HepG2 (cell line): ENCODE data around the gene NFRKB.

Experiments
- CTCF ChIP-seq: sonication (generic); formaldehyde crosslinking; IDR thresholded peaks from 2 replicates; pipeline ENCODE4 v1.5.0; 2020; ENCODE audit warnings: mild to moderate bottlenecking, missing genetic modification reagents, moderate library complexity
- HDAC1 ChIP-seq: sonication (generic); formaldehyde crosslinking; IDR thresholded peaks from 2 replicates; pipeline ENCODE4 v1.5.1; 2020; ENCODE audit warnings: mild to moderate bottlenecking, missing genetic modification reagents
- YY1 ChIP-seq: IDR thresholded peaks from 2 replicates; pipeline ENCODE4 v1.6.1; 2011; ENCODE audit warnings: low read length, low read depth, moderate library complexity, mild to moderate bottlenecking; ENCODE audit not compliant: insufficient read depth, insufficient replicate concordance
- ZNF766 ChIP-seq: sonication (generic); formaldehyde crosslinking; IDR thresholded peaks from 2 replicates; pipeline ENCODE4 v1.5.0; 2020; ENCODE audit warnings: missing genetic modification reagents, borderline replicate concordance
- ZNF879 ChIP-seq: sonication (generic); formaldehyde crosslinking; IDR thresholded peaks from 2 replicates; pipeline ENCODE4 v1.8.1; 2023; ENCODE audit warnings: missing genetic modification reagents
- TF ChIP-seq, protein P1 (sequence below): sonication (generic); formaldehyde crosslinking; IDR thresholded peaks from 2 replicates; pipeline ENCODE4 v1.4.0; 2020; ENCODE audit warnings: missing genetic modification reagents
- TF ChIP-seq, protein P2 (sequence below): sonication (generic); formaldehyde crosslinking; IDR thresholded peaks from 2 replicates; pipeline ENCODE4 v1.5.0; 2020; ENCODE audit warnings: missing genetic modification reagents, mild to moderate bottlenecking, borderline replicate concordance

DNA sequence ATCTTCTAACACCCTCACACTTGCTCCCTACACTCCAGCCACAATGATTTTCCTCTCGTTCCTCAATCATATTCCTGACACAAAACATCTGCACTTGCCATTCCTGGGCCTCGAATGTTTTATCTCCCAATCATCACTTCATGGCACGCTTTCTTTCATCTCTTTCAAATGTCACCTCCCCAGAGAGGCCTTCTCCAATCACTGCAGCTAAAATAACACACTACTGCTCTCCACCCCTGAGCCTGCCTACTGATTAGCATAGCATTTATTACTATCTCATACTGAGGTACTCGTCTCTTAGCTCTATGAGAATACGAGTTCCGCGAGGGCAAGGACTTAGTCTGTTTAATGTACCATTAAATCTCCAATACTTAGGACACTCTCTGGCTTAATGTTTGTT lies 23.5 kb downstream of the NFRKB start:
- TF ChIP-seq, protein P1, sequence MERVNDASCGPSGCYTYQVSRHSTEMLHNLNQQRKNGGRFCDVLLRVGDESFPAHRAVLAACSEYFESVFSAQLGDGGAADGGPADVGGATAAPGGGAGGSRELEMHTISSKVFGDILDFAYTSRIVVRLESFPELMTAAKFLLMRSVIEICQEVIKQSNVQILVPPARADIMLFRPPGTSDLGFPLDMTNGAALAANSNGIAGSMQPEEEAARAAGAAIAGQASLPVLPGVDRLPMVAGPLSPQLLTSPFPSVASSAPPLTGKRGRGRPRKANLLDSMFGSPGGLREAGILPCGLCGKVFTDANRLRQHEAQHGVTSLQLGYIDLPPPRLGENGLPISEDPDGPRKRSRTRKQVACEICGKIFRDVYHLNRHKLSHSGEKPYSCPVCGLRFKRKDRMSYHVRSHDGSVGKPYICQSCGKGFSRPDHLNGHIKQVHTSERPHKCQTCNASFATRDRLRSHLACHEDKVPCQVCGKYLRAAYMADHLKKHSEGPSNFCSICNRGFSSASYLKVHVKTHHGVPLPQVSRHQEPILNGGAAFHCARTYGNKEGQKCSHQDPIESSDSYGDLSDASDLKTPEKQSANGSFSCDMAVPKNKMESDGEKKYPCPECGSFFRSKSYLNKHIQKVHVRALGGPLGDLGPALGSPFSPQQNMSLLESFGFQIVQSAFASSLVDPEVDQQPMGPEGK (CRISPR knock-in tag), result no peak
- TF ChIP-seq CTCF (CRISPR knock-in tag) (no peak), YY1 (no peak), HDAC1 (CRISPR knock-in tag) (no peak), ZNF766 (CRISPR knock-in tag) (no peak), ZNF879 (CRISPR knock-in tag) (no peak)
- TF ChIP-seq, protein P2, sequence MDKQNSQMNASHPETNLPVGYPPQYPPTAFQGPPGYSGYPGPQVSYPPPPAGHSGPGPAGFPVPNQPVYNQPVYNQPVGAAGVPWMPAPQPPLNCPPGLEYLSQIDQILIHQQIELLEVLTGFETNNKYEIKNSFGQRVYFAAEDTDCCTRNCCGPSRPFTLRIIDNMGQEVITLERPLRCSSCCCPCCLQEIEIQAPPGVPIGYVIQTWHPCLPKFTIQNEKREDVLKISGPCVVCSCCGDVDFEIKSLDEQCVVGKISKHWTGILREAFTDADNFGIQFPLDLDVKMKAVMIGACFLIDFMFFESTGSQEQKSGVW, result no peak
